Measurements from ENCODE around the gene JMJD8. TPM values are rescaled to one million over a fixed set of nuclear protein-coding genes. Genes with fewer than 3 reads are reported as not detected.
A peak's percentile ranks its signal among the peaks of the same experiment; 100 is the strongest.

JMJD8 gene
- total and polyA plus RNA-seq, 2 donors (not counting 1 experiment from before 2014, with no cell fraction given) = 23.8 to 31.5 TPM

DNA sequence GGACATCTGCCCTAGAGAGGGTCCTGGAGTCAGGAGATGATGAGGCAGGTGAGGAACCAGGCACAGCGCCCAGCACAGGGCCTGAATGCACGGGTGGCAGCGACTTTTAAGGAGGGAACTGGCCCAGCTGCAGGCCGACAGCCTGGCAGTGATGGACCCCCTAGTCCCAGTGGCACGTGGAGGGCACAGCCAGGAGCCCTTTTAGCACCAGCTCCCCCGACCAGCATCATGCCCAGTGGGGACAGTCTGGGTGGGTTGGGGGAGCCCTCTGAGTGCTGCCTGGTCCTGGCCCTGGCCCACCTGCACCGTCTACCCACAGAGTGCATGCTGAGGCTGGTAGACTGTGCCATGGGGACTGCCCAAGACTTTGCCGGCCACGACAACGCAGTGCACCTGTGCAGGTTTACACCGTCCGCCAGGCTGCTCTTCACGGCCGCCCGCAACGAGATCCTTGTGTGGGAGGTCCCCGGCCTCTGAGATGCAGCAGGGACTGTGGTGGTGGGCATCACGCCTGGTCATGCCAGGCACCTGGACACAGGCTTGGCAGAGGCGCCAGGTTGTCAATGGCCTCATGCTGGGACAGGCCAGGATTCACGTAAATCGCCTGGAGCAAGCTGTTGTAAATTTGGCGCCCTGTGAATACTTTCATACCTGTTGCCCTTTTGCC, 16.9 kb downstream of the JMJD8 start:
- peaks cover 31% of the 10 kb centered on the region for H3K36me3 ChIP-seq (ENCODE audit: control insufficient read depth, insufficient read depth, low read length)
- peak overlapping the region; percentile 19 for H3K27ac ChIP-seq (ENCODE audit: insufficient read depth, low read length)
- no peak overlapping the region for H3K4me2 ChIP-seq (ENCODE audit: extremely low read depth, insufficient read depth, low read length)
- H3K4me3 ChIP-seq (replicated peaks in 1 of 4; ENCODE audit: control extremely low read depth in 1 of 4, insufficient read depth in 1 of 4, low read depth in 3 of 4, low read length in 4 of 4) = no peak overlapping the region
- H3K4me1 ChIP-seq (ENCODE audit: control insufficient read depth, extremely low read depth, insufficient read depth, low read length) = peaks cover 7% of the 10 kb centered on the region
- no peak overlapping the region for H3K9ac ChIP-seq (ENCODE audit: insufficient read depth, low read length)
- DNase-seq (ENCODE audit: low read depth in 2 of 2) = no peak
- no peaks in the 10 kb centered on the region for H4K20me1 ChIP-seq (ENCODE audit: control insufficient read depth, extremely low read depth, insufficient read depth, low read length)
- no peak for TF ChIP-seq CTCF (conservative IDR thresholded peaks at IDR 0.05 in 1 of 2, IDR thresholded peaks at IDR 0.05 in 1 of 2; ENCODE audit: low read depth in 1 of 2, low read length in 2 of 2)
- TF ChIP-seq EZH2 (IDR thresholded peaks at IDR 0.05; ENCODE audit: low read length, missing control alignments) = no peak
- H3K79me2 ChIP-seq (ENCODE audit: control insufficient read depth, insufficient read depth, low read length) = peaks cover 23% of the 10 kb centered on the region
- peak overlapping the region; percentile 89 for H2AFZ ChIP-seq (ENCODE audit: low read length)
- H3K9me3 ChIP-seq (ENCODE audit: control insufficient read depth, insufficient read depth, low read depth, low read length) = no peaks in the 10 kb centered on the region
- H3K27me3 ChIP-seq (ENCODE audit: control insufficient read depth, insufficient read depth, low read length) = no peaks in the 10 kb centered on the region

DNA sequence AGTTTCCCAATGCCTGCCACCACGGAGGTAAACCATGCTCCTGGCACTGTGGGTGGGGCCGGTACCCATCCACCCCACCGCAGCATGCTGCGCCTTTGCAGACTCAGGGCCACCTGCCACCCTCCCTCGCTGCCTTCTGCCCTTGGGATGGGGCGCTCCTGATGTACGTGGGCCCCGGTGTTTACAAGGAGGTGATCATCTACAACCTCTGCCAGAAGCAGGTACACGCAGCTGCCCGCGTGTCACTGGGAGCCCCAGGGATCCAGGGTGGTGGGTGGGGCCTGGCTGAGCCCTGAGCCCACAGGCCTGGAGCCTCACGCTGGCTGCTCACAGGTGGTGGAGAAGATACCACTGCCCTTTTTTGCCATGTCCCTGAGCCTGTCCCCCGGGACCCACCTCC, 17.6 kb downstream of the JMJD8 start:
- H3K9ac ChIP-seq (ENCODE audit: insufficient read depth, low read length) = no peak overlapping the region
- H3K4me3 ChIP-seq (replicated peaks in 1 of 4; ENCODE audit: control extremely low read depth in 1 of 4, insufficient read depth in 1 of 4, low read depth in 3 of 4, low read length in 4 of 4) = no peak overlapping the region

GRCh38 chr16:662597-662996, 21.5 kb downstream of the JMJD8 start:
- H2AFZ ChIP-seq (ENCODE audit: low read length) = no peak overlapping the region
- H3K36me3 ChIP-seq (ENCODE audit: control insufficient read depth, insufficient read depth, low read length) = peaks cover 7% of the 10 kb centered on the region
- no peaks in the 10 kb centered on the region for H3K4me1 ChIP-seq (ENCODE audit: control insufficient read depth, extremely low read depth, insufficient read depth, low read length)
- H4K20me1 ChIP-seq (ENCODE audit: control insufficient read depth, extremely low read depth, insufficient read depth, low read length) = no peaks in the 10 kb centered on the region
- TF ChIP-seq EZH2 (IDR thresholded peaks at IDR 0.05; ENCODE audit: low read length, missing control alignments) (no peak), CTCF (conservative IDR thresholded peaks at IDR 0.05 in 1 of 2, IDR thresholded peaks at IDR 0.05 in 1 of 2; ENCODE audit: low read depth in 1 of 2, low read length in 2 of 2) (no peak)
- H3K79me2 ChIP-seq (ENCODE audit: control insufficient read depth, insufficient read depth, low read length) = no peaks in the 10 kb centered on the region
- no peak overlapping the region for H3K27ac ChIP-seq (ENCODE audit: insufficient read depth, low read length)
- H3K27me3 ChIP-seq (ENCODE audit: control insufficient read depth, insufficient read depth, low read length) = no peaks in the 10 kb centered on the region
- no peak for DNase-seq (ENCODE audit: low read depth in 2 of 2)
- no peak overlapping the region for H3K4me2 ChIP-seq (ENCODE audit: extremely low read depth, insufficient read depth, low read length)
- H3K9me3 ChIP-seq (ENCODE audit: control insufficient read depth, insufficient read depth, low read depth, low read length) = no peaks in the 10 kb centered on the region
- H3K4me3 ChIP-seq (replicated peaks in 1 of 4; ENCODE audit: control extremely low read depth in 1 of 4, insufficient read depth in 1 of 4, low read depth in 3 of 4, low read length in 4 of 4) = no peak overlapping the region
- H3K9ac ChIP-seq (ENCODE audit: insufficient read depth, low read length) = no peak overlapping the region

More for the DNA sequence above, 17.6 kb downstream of the JMJD8 start:
- H3K36me3 ChIP-seq (ENCODE audit: control insufficient read depth, insufficient read depth, low read length) = peaks cover 25% of the 10 kb centered on the region
- no peak overlapping the region for H3K4me2 ChIP-seq (ENCODE audit: extremely low read depth, insufficient read depth, low read length)
- DNase-seq (ENCODE audit: low read depth in 2 of 2) = no peak
- no peaks in the 10 kb centered on the region for H3K9me3 ChIP-seq (ENCODE audit: control insufficient read depth, insufficient read depth, low read depth, low read length)
- H3K79me2 ChIP-seq (ENCODE audit: control insufficient read depth, insufficient read depth, low read length) = peaks cover 23% of the 10 kb centered on the region
- H2AFZ ChIP-seq (ENCODE audit: low read length) = no peak overlapping the region
- no peak overlapping the region for H3K27ac ChIP-seq (ENCODE audit: insufficient read depth, low read length)
- H3K27me3 ChIP-seq (ENCODE audit: control insufficient read depth, insufficient read depth, low read length) = no peaks in the 10 kb centered on the region
- TF ChIP-seq EZH2 (IDR thresholded peaks at IDR 0.05; ENCODE audit: low read length, missing control alignments) (no peak), CTCF (conservative IDR thresholded peaks at IDR 0.05 in 1 of 2, IDR thresholded peaks at IDR 0.05 in 1 of 2; ENCODE audit: low read depth in 1 of 2, low read length in 2 of 2) (no peak)
- H3K4me1 ChIP-seq (ENCODE audit: control insufficient read depth, extremely low read depth, insufficient read depth, low read length) = peaks cover 7% of the 10 kb centered on the region
- no peaks in the 10 kb centered on the region for H4K20me1 ChIP-seq (ENCODE audit: control insufficient read depth, extremely low read depth, insufficient read depth, low read length)
